ENCODE data around the gene F10.

GRCh38 chr13:113141601-113141970 lies 19.0 kb downstream of the F10 start:
- no peak for TF ChIP-seq CTCF (IDR thresholded peaks at IDR 0.05)
- TF ChIP-seq POLR2A (IDR thresholded peaks at IDR 0.05): no peak
